ENCODE measurements around the gene ADARB2. TPM values are rescaled to one million over a fixed set of nuclear protein-coding genes. Genes with fewer than 3 reads are reported as not detected.

Gene ADARB2
- total RNA-seq, 4 donors from 2014 or later, result 8.4 to 23.2 (median 19.6) TPM

GRCh38 chr10:1203216-1203615 lies 534.1 kb downstream of the ADARB2 start:
- no peak overlapping the region for H3K4me3 ChIP-seq
- H3K9me3 ChIP-seq, result no peaks in the 10 kb centered on the region
- H3K36me3 ChIP-seq, result no peaks in the 10 kb centered on the region
- no peaks in the 10 kb centered on the region for H3K27me3 ChIP-seq
- no peak overlapping the region for H3K27ac ChIP-seq
- TF ChIP-seq CTCF (IDR thresholded peaks at IDR 0.05) (no peak), POLR2A (IDR thresholded peaks at IDR 0.05) (no peak), EP300 (IDR thresholded peaks at IDR 0.05) (no peak)
- WGBS, 2 donors, result 85% methylated on average over 13 of the region's 13 CpGs
- no peak for DNase-seq (ENCODE audit: low spot score in 2 of 2)
- peaks cover 0 to 16% (median 12%) of the 10 kb centered on the region in 4 donors for H3K4me1 ChIP-seq

- no peak for TF ChIP-seq CTCF (IDR thresholded peaks at IDR 0.05)
- no peak for TF ChIP-seq EP300 (IDR thresholded peaks at IDR 0.05)
- no peak for TF ChIP-seq POLR2A (IDR thresholded peaks at IDR 0.05)
- peaks cover 0 to 16% (median 12%) of the 10 kb centered on the region in 4 donors for H3K4me1 ChIP-seq
- WGBS, 2 donors, result 86 to 91% methylated on average over 11 of the region's 11 CpGs
Observed at GRCh38 chr10:1202343-1202742, 535.0 kb downstream of the ADARB2 start.

GRCh38 chr10:1200866-1201807 lies 536.2 kb downstream of the ADARB2 start:
- TF ChIP-seq CTCF (IDR thresholded peaks at IDR 0.05) (no peak), POLR2A (IDR thresholded peaks at IDR 0.05) (no peak), EP300 (IDR thresholded peaks at IDR 0.05) (no peak)
- H3K27ac ChIP-seq, result peak overlapping the region in 2 of 4 donors; percentile 86 to 90
- H3K9me3 ChIP-seq, result no peaks in the 10 kb centered on the region
- no peak overlapping the region for H3K4me3 ChIP-seq
- no peaks in the 10 kb centered on the region for H3K27me3 ChIP-seq
- DNase-seq (ENCODE audit: low spot score in 2 of 2), result no peak
- 73 to 77% methylated on average over 27 of the region's 27 CpGs for WGBS, 2 donors
- H3K4me1 ChIP-seq, result peaks cover 0 to 16% (median 12%) of the 10 kb centered on the region in 4 donors
- H3K36me3 ChIP-seq, result no peaks in the 10 kb centered on the region

More at GRCh38 chr10:1202343-1202742, 535.0 kb downstream of the ADARB2 start:
- H3K9me3 ChIP-seq, result no peaks in the 10 kb centered on the region
- H3K27me3 ChIP-seq, result no peaks in the 10 kb centered on the region
- H3K4me3 ChIP-seq, result no peak overlapping the region
- peak overlapping the region in 1 of 4 donors; percentile 86 for H3K27ac ChIP-seq
- H3K36me3 ChIP-seq, result no peaks in the 10 kb centered on the region
- no peak for DNase-seq (ENCODE audit: low spot score in 2 of 2)

GRCh38 chr10:1199897-1200721 lies 537.2 kb downstream of the ADARB2 start:
- H3K27ac ChIP-seq, result peak overlapping the region; percentile 60 to 90 (median 78)
- TF ChIP-seq EP300 (IDR thresholded peaks at IDR 0.05), result peak; percentile 49 to 50
- no peak for TF ChIP-seq POLR2A (IDR thresholded peaks at IDR 0.05)
- no peak for TF ChIP-seq CTCF (IDR thresholded peaks at IDR 0.05)
- 76 to 78% methylated on average over 15 to 24 of the region's 24 CpGs for WGBS, 2 donors
- DNase-seq (ENCODE audit: low spot score in 2 of 2), result no peak
- no peaks in the 10 kb centered on the region for H3K9me3 ChIP-seq
- H3K27me3 ChIP-seq, result no peaks in the 10 kb centered on the region
- peaks cover 0 to 16% (median 12%) of the 10 kb centered on the region in 4 donors for H3K4me1 ChIP-seq
- H3K36me3 ChIP-seq, result no peaks in the 10 kb centered on the region
- H3K4me3 ChIP-seq, result no peak overlapping the region
